Measurements from ENCODE around the gene NTRK3.

- TF ChIP-seq CTCF (IDR thresholded peaks at IDR 0.05; ENCODE audit: control extremely low read depth in 1 of 3, insufficient read depth in 1 of 3, low read depth in 1 of 3, low read length in 3 of 3) (no peak), KDM1A (IDR thresholded peaks at IDR 0.05; ENCODE audit: borderline replicate concordance, low read length) (no peak), GABPA (IDR thresholded peaks at IDR 0.05; ENCODE audit: borderline replicate concordance, insufficient read depth, low read length) (no peak), CEBPB (IDR thresholded peaks at IDR 0.05; ENCODE audit: low read depth, low read length) (no peak), EP300 (IDR thresholded peaks at IDR 0.05; ENCODE audit: borderline replicate concordance in 1 of 2, low read depth in 2 of 2, low read length in 2 of 2) (no peak), EZH2 (IDR thresholded peaks at IDR 0.05; ENCODE audit: low read depth, low read length, severe bottlenecking) (no peak), ATF3 (IDR thresholded peaks at IDR 0.05; ENCODE audit: insufficient read depth, low read depth, low read length) (no peak), RAD21 (IDR thresholded peaks at IDR 0.05 in 1 of 2, conservative IDR thresholded peaks at IDR 0.05 in 1 of 2; ENCODE audit: low read depth in 2 of 2, low read length in 2 of 2) (no peak)
These were observed 8.1 kb upstream of the NTRK3 start for GRCh38 chr15:88264622-88265021.
